ENCODE results near the gene ZHX3.

GRCh38 chr20:41357424-41358163 is 40.1 kb upstream of the ZHX3 start:
- TF ChIP-seq ATF2 (CRISPR knock-in tag; IDR thresholded peaks at IDR 0.05; ENCODE audit: borderline replicate concordance, low read depth) (no peak), GABPB1 (CRISPR knock-in tag; IDR thresholded peaks at IDR 0.05) (no peak), CTCF (IDR thresholded peaks at IDR 0.05) (no peak), MLX (CRISPR knock-in tag; IDR thresholded peaks at IDR 0.05) (no peak), KAT7 (CRISPR knock-in tag; IDR thresholded peaks at IDR 0.05; ENCODE audit: borderline replicate concordance) (no peak), ZNF138 (CRISPR knock-in tag; conservative IDR thresholded peaks at IDR 0.05) (no peak), JAZF1 (CRISPR knock-in tag; IDR thresholded peaks at IDR 0.05) (no peak), TCF7 (CRISPR knock-in tag; IDR thresholded peaks at IDR 0.05; ENCODE audit: low read depth) (no peak), MAX (CRISPR knock-in tag; IDR thresholded peaks at IDR 0.05) (no peak), USF1 (CRISPR knock-in tag; IDR thresholded peaks at IDR 0.05) (no peak), ATF3 (CRISPR knock-in tag; conservative IDR thresholded peaks at IDR 0.05) (no peak), E2F4 (CRISPR knock-in tag; IDR thresholded peaks at IDR 0.05; ENCODE audit: borderline replicate concordance, low read depth) (no peak)

Measured in WTC11 (cell line).